Measurements from ENCODE around the gene PAIP1. TPM values are rescaled to one million over a fixed set of nuclear protein-coding genes. Genes with fewer than 3 reads are reported as not detected.

PAIP1 gene
- polyA plus RNA-seq, 3 donors: 124 to 152 (median 134) TPM

Other genes with a start within 250 kb of the PAIP1 start
- 100 to 1,000 TPM; 103 to 144 (median 130) TPM for gene HMGCS1, start 243.7 kb downstream of the PAIP1 start, polyA plus RNA-seq (ENCODE audit: insufficient read length in 3 of 3)
- gene CCL28, start 144.7 kb downstream of the PAIP1 start, polyA plus RNA-seq (ENCODE audit: insufficient read length in 3 of 3): 1 to 10 TPM; 2.7 to 4.5 (median 3.2) TPM
- gene TMEM267, start 73.2 kb downstream of the PAIP1 start, polyA plus RNA-seq (ENCODE audit: insufficient read length in 3 of 3): 10 to 100 TPM; 16.4 to 21.4 (median 18.0) TPM
- 1 to 10 TPM; 4.0 to 7.6 (median 6.1) TPM for gene C5orf34, start 41.9 kb downstream of the PAIP1 start, polyA plus RNA-seq (ENCODE audit: insufficient read length in 3 of 3)
- 100 to 1,000 TPM in 1 of 3 donors, 10 to 100 TPM in 2; 90.0 to 102 (median 96.5) TPM for gene NNT, start 46.1 kb upstream of the PAIP1 start, polyA plus RNA-seq (ENCODE audit: insufficient read length in 3 of 3)

All from renal pelvis (tissue), 3 donors.